ENCODE data around the gene ALG14.

The ALG14 gene

GRCh38 chr1:94926915-94927404 is 145.8 kb downstream of the ALG14 start, which contains the start of gene CNN3:
CNN3 (minus strand) TSS chr1:94927110; CDS start chr1:94926894, 216 bp downstream.
- FAIRE-seq (peak; percentile 79), DNase-seq (ENCODE audit: insufficient read length) (peak; percentile 85)
- peak; percentile 56; the same call in 1 of the 2 replicates for TF ChIP-seq POLR2A (IDR thresholded peaks at IDR 0.05; ENCODE audit: low read depth, low read length)
- TF ChIP-seq TAF1 (IDR thresholded peaks at IDR 0.05; ENCODE audit: borderline replicate concordance, low read depth, low read length), result 0 out of 2 replicates have a peak, but pooled peaks have one; percentile 44
- no peak for TF ChIP-seq POLR2AphosphoS5 (IDR thresholded peaks at IDR 0.05; ENCODE audit: low read depth, low read length)

- TF ChIP-seq TAF1 (IDR thresholded peaks at IDR 0.05; ENCODE audit: borderline replicate concordance, low read depth, low read length) (no peak), POLR2AphosphoS5 (IDR thresholded peaks at IDR 0.05; ENCODE audit: low read depth, low read length) (no peak), POLR2A (IDR thresholded peaks at IDR 0.05; ENCODE audit: low read depth, low read length) (no peak)
- no peak for FAIRE-seq
- DNase-seq (ENCODE audit: insufficient read length), result peak; percentile 36
These were observed 146.4 kb downstream of the ALG14 start for GRCh38 chr1:94926126-94926914.

GRCh38 chr1:94925561-94926125 is 147.1 kb downstream of the ALG14 start:
- TF ChIP-seq POLR2A (IDR thresholded peaks at IDR 0.05; ENCODE audit: low read depth, low read length), result no peak
- TF ChIP-seq POLR2AphosphoS5 (IDR thresholded peaks at IDR 0.05; ENCODE audit: low read depth, low read length), result no peak
- no peak for TF ChIP-seq TAF1 (IDR thresholded peaks at IDR 0.05; ENCODE audit: borderline replicate concordance, low read depth, low read length)
- no peak for FAIRE-seq
- peak; percentile 11 for DNase-seq (ENCODE audit: insufficient read length)

GRCh38 chr1:94925004-94925403 is 147.7 kb downstream of the ALG14 start:
- no peak for DNase-seq (ENCODE audit: insufficient read length)
- no peak for FAIRE-seq
- TF ChIP-seq TAF1 (IDR thresholded peaks at IDR 0.05; ENCODE audit: borderline replicate concordance, low read depth, low read length) (no peak), POLR2A (IDR thresholded peaks at IDR 0.05; ENCODE audit: low read depth, low read length) (no peak), POLR2AphosphoS5 (IDR thresholded peaks at IDR 0.05; ENCODE audit: low read depth, low read length) (no peak)
